Activated CD8-positive, alpha-beta memory T cell treated with anti-CD3 and anti-CD28 coated beads, Interleukin-2, amount 50 U/mL, for 24 hours (primary cell): ENCODE measurements around the gene SLC29A3.

Experiments
- DNase-seq: peaks from one replicate; pipeline ENCODE4 v3.0.0-alpha.2; 2020; ENCODE audit errors: extremely low read depth

The SLC29A3 gene

GRCh38 chr10:71321386-71321785, 2.3 kb downstream of the SLC29A3 start:
- DNase-seq, result no peak

DNA sequence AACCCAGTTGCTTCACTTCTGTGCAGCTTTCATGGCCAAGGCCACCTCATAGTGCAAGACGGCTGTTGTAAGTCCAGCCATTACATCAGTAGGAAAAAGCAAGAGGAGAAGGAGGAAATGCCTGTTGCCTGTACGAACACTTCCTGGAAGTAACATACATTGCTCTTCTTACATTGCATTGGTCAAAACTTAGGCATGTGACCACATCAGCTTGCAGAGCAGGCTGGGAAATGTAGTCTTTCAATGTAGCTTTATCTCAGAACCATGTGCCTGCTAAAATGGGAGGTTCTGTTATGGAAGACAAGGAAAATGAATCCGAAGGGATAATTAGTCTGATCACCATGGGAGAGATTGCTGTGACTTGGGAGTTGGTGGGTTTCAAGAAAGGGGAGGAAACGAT, 4.3 kb downstream of the SLC29A3 start:
- no peak for DNase-seq

- no peak for DNase-seq
Observed at GRCh38 chr10:71324743-71325142, 5.7 kb downstream of the SLC29A3 start.

GRCh38 chr10:71325267-71325666, 6.2 kb downstream of the SLC29A3 start:
- no peak for DNase-seq

DNA sequence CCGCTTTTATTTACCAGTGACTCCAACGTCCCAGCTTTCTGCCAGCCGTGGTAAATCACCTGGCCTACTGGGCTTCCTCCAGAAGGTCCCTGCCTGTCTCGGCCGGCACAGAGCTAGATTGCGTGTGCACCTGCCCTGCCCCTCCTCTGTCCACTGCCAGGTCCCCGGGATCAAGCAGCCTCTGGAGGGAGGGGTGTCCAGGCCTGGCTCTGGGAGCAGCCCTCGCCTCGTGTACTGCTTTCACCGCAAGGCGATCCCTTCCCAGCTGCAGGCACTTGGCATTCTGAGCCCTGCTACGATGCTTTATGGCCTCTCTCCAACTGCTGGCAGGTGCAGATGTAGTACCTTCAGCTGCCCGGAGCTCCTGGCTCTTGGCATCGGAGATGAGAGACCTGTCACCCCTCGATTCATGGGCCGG, 7.4 kb downstream of the SLC29A3 start:
- no peak for DNase-seq

DNA sequence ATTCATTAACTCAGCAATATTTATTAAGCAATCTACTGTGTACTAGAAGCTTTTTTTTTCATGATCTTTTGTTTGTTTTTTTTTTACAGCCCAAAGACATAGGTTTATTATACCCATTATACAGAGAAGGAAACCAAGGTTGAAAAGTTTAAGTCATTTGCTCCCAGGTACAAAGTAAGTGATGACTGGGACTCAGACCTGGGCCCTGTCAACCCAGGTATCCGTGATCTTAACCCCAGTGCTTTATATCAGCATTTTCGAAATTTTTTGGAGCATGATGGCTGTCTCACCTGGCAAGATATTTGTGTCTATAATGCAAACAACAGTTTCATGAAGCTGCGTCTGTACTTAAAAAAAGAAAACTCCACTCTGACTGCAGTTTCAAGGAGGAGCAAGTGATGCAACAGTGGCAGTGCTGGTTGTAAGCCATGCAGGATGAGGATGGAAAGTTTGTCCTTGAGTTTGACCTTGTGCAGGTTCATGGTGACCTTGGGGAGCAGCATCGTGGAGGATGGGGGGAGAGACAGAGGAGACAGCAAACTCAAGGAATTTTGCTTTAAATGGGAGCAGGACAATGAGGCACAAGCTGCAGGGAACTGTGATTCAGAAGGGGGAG, 11.8 kb downstream of the SLC29A3 start:
- no peak for DNase-seq

- no peak for DNase-seq
Observed at GRCh38 chr10:71331736-71332135, 12.7 kb downstream of the SLC29A3 start.

- DNase-seq, result no peak
Observed at GRCh38 chr10:71332466-71332865, 13.4 kb downstream of the SLC29A3 start.

DNA sequence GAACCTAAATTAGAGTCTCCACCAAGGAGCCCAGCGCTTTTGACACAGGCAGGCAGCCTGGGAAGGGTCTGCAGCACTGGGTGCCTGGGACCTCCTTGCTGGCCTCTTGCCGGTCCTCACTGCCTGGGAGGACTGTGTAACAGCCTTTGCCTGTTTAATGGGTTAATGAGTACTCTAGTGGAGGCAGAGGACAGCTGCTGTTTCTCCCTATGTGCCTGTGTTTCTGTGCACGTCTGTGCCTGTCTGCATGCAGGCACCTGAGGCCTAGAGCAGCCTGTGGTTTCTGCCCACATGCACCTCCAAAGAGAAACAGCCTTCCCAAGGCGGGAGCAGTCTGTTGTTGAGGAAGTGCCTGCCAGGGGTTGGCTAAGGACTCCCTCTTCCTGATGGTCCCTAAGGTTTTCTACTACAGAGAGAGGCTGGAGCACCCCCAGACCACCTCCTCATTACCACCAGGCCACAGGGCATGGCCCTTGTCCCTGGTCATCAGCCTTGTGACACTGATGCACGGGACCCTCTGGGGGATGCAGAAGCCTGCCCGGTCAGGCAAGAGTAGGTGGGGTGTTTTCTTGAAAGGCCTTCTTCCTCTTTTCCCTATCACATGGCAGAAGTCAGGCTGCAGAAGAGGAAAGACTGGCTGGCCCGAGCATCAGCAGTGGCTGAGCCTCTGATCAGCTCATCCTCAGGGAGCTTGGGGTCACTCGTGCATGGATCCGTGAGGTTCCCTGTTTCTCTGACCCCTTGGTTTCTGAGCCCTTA, 14.2 kb downstream of the SLC29A3 start:
- no peak for DNase-seq

DNA sequence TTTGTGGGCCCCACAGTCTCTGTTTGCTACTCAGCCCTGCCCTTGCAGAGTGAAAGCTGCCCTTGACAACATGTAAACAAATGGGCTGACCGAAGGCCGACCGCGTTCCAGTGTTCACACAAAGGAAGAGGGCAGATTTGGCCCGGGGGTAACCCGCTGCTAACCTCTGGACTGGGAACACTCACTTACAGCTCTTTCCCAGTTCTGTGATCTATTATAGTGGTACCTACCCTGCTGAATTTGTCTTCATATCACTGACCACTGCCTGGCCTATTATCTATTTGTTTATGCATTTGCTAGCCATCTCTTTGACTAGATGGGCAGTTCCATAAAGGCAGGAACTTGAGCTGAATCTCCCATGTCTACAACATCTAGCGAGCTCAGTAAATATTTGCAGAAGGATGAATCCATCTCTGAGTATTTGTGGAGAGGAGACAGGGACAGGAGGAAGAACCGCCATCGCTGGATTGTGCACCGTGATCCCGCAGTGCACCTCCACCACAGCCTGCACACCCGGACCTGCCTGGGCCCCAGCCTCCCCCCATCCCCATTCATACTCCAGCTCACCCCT, 15.2 kb downstream of the SLC29A3 start:
- DNase-seq, result no peak

- DNase-seq, result no peak
Observed at GRCh38 chr10:71335173-71335708, 16.2 kb downstream of the SLC29A3 start.

- no peak for DNase-seq
Observed at GRCh38 chr10:71336632-71337031, 17.6 kb downstream of the SLC29A3 start.

DNA sequence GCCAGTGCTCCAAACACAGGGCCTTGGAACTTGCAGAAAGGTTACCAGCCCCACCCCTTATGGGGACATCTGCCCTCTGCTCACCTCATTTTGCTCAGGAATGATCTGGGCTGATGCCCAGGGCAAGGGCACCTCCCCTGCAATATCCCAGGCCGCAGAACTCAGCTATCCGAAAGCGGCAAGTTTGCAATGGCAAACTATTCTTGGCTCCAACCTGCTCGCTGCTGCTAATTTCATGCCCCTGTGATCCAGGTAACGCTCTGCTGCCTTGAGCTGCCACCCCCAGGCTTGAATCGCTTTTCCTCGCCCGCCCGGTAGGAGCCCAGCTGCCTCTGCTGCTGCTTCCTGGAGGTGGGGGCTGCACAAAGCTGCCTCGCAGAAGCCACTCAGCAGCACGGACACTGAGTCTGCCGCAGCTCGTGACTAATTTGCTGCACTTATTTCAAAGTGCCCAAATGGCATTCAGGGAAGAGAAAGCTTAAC, 18.2 kb downstream of the SLC29A3 start:
- DNase-seq, result no peak

DNA sequence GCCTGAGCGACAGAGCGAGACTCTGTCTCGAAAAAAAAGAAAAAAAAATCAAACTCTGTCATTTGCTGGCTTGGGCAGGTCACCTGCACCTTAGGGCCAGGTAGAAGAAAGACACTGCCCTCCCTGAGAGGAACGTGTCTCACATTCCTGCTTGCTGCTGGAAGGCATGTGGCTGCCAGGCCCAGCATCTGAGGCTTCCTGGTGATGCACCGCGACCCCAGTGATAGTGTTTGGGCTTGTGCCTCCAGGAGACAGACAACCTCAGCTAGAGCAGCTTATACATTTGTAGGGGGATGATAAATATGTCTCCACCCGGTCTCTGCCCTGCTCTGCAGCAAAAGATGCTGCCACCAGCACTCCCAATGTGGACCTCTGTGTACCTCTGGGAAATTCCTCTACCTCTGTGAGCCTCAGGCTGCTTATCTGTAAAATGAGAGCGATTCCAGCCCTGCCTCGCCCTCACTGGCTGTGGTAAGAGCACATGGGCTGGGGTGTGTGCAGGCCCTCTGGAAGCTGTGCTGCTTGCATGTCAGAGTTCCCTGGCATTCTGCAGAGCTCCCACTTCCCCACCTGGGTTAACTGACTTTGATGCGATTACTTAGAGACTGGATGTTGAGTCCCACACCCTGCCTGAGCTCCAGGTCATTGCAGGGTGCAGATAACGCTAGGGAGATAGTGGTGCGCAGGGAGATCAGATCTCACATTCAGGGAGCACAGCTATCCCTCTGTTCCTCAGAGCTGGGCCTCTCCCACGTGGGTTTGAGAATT, 19.9 kb downstream of the SLC29A3 start:
- no peak for DNase-seq

DNA sequence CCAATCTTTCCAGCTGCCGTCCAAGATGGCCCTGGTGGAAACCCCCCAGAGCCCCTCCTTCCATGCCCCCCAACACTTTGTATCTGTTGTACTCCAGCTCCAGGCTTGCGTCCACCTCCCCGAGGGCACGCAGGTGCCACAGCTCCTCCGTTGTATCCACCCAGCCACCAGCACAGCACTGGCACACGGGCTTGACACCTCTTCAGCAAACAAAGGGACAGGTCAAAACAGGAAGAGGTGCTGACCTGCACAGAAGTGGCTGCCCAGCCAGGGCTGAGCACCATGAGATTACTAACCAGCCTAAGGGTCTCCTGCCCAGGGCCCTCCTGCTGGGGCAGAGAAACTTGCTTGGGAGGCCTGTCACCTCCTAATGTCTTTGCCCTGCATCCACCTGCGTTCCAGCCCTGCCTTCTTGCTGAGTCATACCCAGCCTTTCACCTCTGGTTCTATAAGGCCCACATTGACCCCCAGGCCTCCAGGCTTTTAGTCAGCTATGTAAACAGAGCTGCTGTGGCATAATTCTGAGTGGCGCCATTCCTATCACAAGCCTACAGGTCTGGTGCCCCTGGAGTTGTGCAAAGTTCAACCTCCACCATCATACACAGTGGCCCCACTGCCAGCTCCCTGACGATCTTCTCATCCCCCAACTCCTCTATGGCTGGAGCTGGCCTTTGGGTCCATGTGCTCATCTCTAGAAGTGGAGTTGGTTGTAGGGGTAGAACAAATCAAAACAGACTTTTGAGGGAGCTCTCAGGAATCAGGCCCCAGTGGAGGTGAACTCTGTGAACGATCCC, 20.9 kb downstream of the SLC29A3 start:
- no peak for DNase-seq

DNA sequence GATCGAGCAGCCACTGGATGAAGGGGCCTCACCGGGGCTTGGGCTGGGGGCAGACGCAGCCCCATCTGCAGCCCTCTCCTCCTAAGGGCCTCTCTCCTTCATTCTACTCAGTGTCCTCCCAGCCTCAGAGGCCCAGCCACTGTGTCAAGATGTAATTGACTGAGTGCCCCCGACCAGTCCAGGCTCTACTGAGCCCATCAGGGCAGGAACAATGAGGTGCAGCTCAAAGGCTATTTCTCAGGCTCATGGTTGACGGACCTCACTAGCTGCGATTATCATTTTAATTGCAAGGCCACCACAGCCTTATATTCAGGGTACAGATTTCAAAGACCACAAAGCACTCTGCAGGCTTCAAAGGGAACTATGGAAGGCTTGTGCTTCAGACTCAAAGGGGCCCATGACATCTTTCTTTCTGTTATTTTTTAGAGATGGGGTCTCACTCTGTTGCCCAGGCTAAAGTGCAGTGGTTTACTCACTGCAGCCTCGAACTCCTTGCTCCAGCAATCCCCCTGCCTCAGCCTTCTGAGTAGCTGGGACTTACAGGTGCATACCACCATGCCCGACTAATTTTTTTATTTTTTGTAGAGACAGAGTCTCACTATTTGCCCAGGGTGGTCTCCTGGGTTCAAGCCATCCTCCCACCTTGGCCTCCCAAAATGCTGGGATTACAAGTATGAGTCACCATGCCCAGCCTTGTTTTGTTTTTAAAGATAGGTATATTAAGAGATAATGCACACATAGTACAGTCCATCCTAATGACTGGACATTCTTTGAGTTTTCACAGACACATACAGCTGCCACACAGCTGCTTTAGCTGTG, 23.7 kb downstream of the SLC29A3 start:
- no peak for DNase-seq

- no peak for DNase-seq
Observed at GRCh38 chr10:71343392-71343773, 24.3 kb downstream of the SLC29A3 start.

GRCh38 chr10:71344154-71344925, 25.3 kb downstream of the SLC29A3 start:
- DNase-seq, result no peak

DNA sequence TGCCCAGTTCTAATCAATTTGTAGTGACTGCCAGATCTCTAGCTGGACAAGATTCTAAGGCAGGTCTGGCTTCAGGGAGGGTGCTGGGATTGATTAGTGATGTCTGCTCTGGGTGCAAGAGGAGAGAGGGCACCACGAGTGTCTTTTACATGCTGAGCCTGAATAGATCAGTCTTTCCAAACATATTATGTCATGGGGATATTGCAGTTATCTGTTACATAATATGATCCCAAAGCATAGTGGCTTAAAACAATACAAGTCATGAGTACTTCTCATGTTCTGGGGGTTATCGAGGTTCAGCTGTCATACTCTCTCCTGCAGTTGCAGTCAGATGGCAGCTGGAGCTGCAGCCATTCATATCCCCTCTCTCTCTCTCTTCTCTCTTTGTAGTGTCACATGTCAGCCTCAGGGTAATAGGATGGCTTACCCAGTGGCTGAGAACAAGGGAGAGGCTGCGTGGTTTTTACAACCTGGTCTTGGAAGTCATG, 26.0 kb downstream of the SLC29A3 start:
- DNase-seq, result no peak
